Prostate gland (tissue), 2 donors: ENCODE results near the gene CASP9. TPM values are rescaled to one million over a fixed set of nuclear protein-coding genes. Genes with fewer than 3 reads are reported as not detected.
A peak's percentile ranks its signal among the peaks of the same experiment; 100 is the strongest.

Source experiments
- DNase-seq: peaks from one replicate; pipeline ENCODE4 v3.0.0-alpha.2; 2019; ENCODE audit warnings: low spot score
- H3K27ac ChIP-seq, 2 donors: fragments of 200-600 bp; sonication (generic); 2 replicates each; pipeline ENCODE4 v1.5.1; 2017 to 2019
- H3K27me3 ChIP-seq: fragments of 200-600 bp; sonication (generic); replicated peaks from 2 replicates; pipeline ENCODE4 v1.5.1; 2019; ENCODE audit not compliant: insufficient read depth
- H3K36me3 ChIP-seq, 2 donors: fragments of 200-600 bp; sonication (generic); 1 replicate in 1 of 2; 2 replicates in 1 of 2; pipeline versions ENCODE4 v1.5.1 to v1.8.1; 2017 to 2019
- H3K4me1 ChIP-seq: fragments of 200-600 bp; sonication (generic); replicated peaks from 2 replicates; pipeline ENCODE4 v1.5.1; 2019
- H3K4me3 ChIP-seq, 2 donors: fragments of 200-600 bp; sonication (generic); 2 replicates each; pipeline ENCODE4 v1.5.1; 2017 to 2019
- H3K9me3 ChIP-seq: fragments of 200-600 bp; sonication (generic); 2 replicates; pipeline ENCODE4 v1.5.1; 2017
- CTCF ChIP-seq, 4 experiments: fragments of 200-600 bp in 2 of 4; fragments of 450-650 bp in 2 of 4; sonication (generic) in 2 of 4; IDR thresholded peaks; 1 replicate in 3 of 4; 2 replicates in 1 of 4; pipeline ENCODE4 v1.5.1; 2016 to 2019; ENCODE audit warnings: antibody characterized with exemption in 4 of 4, mild to moderate bottlenecking in 2 of 4, moderate library complexity in 2 of 4
- POLR2A ChIP-seq: fragments of 450-650 bp; IDR thresholded peaks from one replicate; pipeline ENCODE4 v1.6.1; 2016; ENCODE audit warnings: antibody characterized with exemption, mild to moderate bottlenecking
- POLR2AphosphoS5 ChIP-seq: sonication (generic); formaldehyde crosslinking; IDR thresholded peaks from one replicate; pipeline ENCODE4 v1.6.1; 2017; ENCODE audit warnings: antibody characterized with exemption
- WGBS: methylation state at CpG from one replicate; pipeline ENCODE4 v1.1.5; 2018; 5-methylcytosine and 5-hydroxymethylcytosine counted together
- intact Hi-C: fragments of 100-400 bp; cut with DNase I; formaldehyde crosslinking; loops from one replicate; pipeline ENCODE4 v1.14.2; 2022
- total RNA-seq, 2 donors: library from RNA; depleted of rRNA; stranded (reverse); fragments of >200 nt; gene quantifications; one replicate each; pipeline ENCODE4 v1.1.0, GENCODE V29; 2016

Gene CASP9
- total RNA-seq, 2 donors from 2014 or later: 22.2 to 46.1 TPM

GRCh38 chr1:15508700-15509487 lies 15.1 kb downstream of the CASP9 start:
- Histone ChIP-seq H3K4me3 (no peak overlapping the region), H3K27me3 (no peaks in the 10 kb centered on the region), H3K36me3 (no peaks in the 10 kb centered on the region), H3K27ac (no peak overlapping the region), H3K9me3 (no peaks in the 10 kb centered on the region), H3K4me1 (no peaks in the 10 kb centered on the region)
- TF ChIP-seq CTCF (IDR thresholded peaks at IDR 0.05): no peak
- no peak for TF ChIP-seq POLR2A
- TF ChIP-seq POLR2AphosphoS5: no peak
- 90% methylated on average over 12 of the region's 12 CpGs for WGBS
- intact Hi-C loops: no loop called here
- DNase-seq: no peak

- no peaks in the 10 kb centered on the region for H3K4me1 ChIP-seq
- TF ChIP-seq CTCF (IDR thresholded peaks at IDR 0.05) (no peak), POLR2AphosphoS5 (no peak), POLR2A (no peak)
- no peak overlapping the region for H3K4me3 ChIP-seq
- H3K9me3 ChIP-seq: no peaks in the 10 kb centered on the region
- H3K27me3 ChIP-seq: no peaks in the 10 kb centered on the region
- H3K27ac ChIP-seq: no peak overlapping the region
- WGBS: 93% methylated on average over 5 of the region's 5 CpGs
- intact Hi-C loops: no loop called here
- DNase-seq: no peak
- H3K36me3 ChIP-seq: no peaks in the 10 kb centered on the region
Observed at GRCh38 chr1:15507278-15507677, 16.7 kb downstream of the CASP9 start.

GRCh38 chr1:15506831-15507230 lies 17.2 kb downstream of the CASP9 start:
- Histone ChIP-seq H3K36me3 (no peaks in the 10 kb centered on the region), H3K27ac (no peak overlapping the region), H3K27me3 (no peaks in the 10 kb centered on the region), H3K4me1 (no peaks in the 10 kb centered on the region), H3K9me3 (no peaks in the 10 kb centered on the region), H3K4me3 (no peak overlapping the region)
- TF ChIP-seq POLR2AphosphoS5: no peak
- intact Hi-C loops: no loop called here
- WGBS: 96% methylated on average over 17 of the region's 17 CpGs
- no peak for DNase-seq

- Histone ChIP-seq H3K27me3 (no peaks in the 10 kb centered on the region), H3K36me3 (no peaks in the 10 kb centered on the region), H3K4me1 (no peaks in the 10 kb centered on the region), H3K27ac (no peak overlapping the region), H3K4me3 (no peak overlapping the region), H3K9me3 (no peaks in the 10 kb centered on the region)
- intact Hi-C loops: no loop called here
- WGBS: 93% methylated on average over 4 of the region's 4 CpGs
- TF ChIP-seq POLR2AphosphoS5 (no peak), CTCF (IDR thresholded peaks at IDR 0.05) (no peak), POLR2A (no peak)
- DNase-seq: no peak
Observed at GRCh38 chr1:15504436-15504835, 19.6 kb downstream of the CASP9 start.

- peak; percentile 13 for DNase-seq
- no peaks in the 10 kb centered on the region for H3K36me3 ChIP-seq
- H3K27me3 ChIP-seq: no peaks in the 10 kb centered on the region
- intact Hi-C loops: no loop called here
- no peak overlapping the region for H3K4me3 ChIP-seq
- TF ChIP-seq POLR2AphosphoS5: no peak
- TF ChIP-seq POLR2A: no peak
- TF ChIP-seq CTCF (IDR thresholded peaks at IDR 0.05): peak in 3 of 4 experiments; percentile 20 to 52 (median 37)
- no peaks in the 10 kb centered on the region for H3K4me1 ChIP-seq
- H3K27ac ChIP-seq: no peak overlapping the region
- WGBS: 71% methylated on average over 17 of the region's 17 CpGs
- no peaks in the 10 kb centered on the region for H3K9me3 ChIP-seq
Observed at GRCh38 chr1:15501208-15502032, 22.6 kb downstream of the CASP9 start.
